Stimulated activated naive B cell treated with anti-CD40 and anti-IgM and Interleukin-4, amounts not matched to agents 10 μg/mL and 1 μg/mL and 100 μg/mL, for 72 hours (primary cell): ENCODE data around the gene EFCAB6.

Source experiments
- ATAC-seq, 2 donors: fragments of 150-1000 bp; cut with Tn5 transposase; replicated peaks; 2 replicates each; pipeline ENCODE4 v1.10.0; 2021; ENCODE audit warnings: moderate library complexity in 1 of 2
- DNase-seq: peaks from one replicate; pipeline ENCODE4 v3.0.0; 2021
- H3K27ac Mint-ChIP-seq: one replicate; pipeline ENCODE4 v1.8.0; 2022; ENCODE audit warnings: mild to moderate bottlenecking, mixed read lengths
- H3K27me3 Mint-ChIP-seq, 2 donors: one replicate each; pipeline ENCODE4 v1.8.0; 2022; ENCODE audit warnings: mixed read lengths in 2 of 2
- H3K36me3 Mint-ChIP-seq, 2 donors: one replicate each; pipeline ENCODE4 v1.8.0; 2022; ENCODE audit warnings: mixed read lengths in 2 of 2, mild to moderate bottlenecking in 1 of 2
- H3K4me1 Mint-ChIP-seq, 2 donors: one replicate each; pipeline ENCODE4 v1.8.0; 2022; ENCODE audit warnings: mixed read lengths in 2 of 2, mild to moderate bottlenecking in 1 of 2
- H3K4me3 Mint-ChIP-seq, 2 donors: one replicate each; pipeline ENCODE4 v1.8.0; 2022; ENCODE audit warnings: mild to moderate bottlenecking in 2 of 2, mixed read lengths in 2 of 2, moderate library complexity in 1 of 2
- H3K9me3 Mint-ChIP-seq, 2 donors: one replicate each; pipeline ENCODE4 v1.8.0; 2022; ENCODE audit warnings: mixed read lengths in 2 of 2, mild to moderate bottlenecking in 1 of 2

Gene EFCAB6

GRCh38 chr22:43620197-43620596 is 191.9 kb downstream of the EFCAB6 start:
- no peak overlapping the region for H3K27ac Mint-ChIP-seq
- no peak overlapping the region for H3K4me3 Mint-ChIP-seq
- H3K4me1 Mint-ChIP-seq: no peaks in the 10 kb centered on the region
- peaks cover 21 to 29% of the 10 kb centered on the region in 2 donors for H3K27me3 Mint-ChIP-seq
- H3K36me3 Mint-ChIP-seq: no peaks in the 10 kb centered on the region
- peaks cover 8% of the 10 kb centered on the region in 2 donors for H3K9me3 Mint-ChIP-seq
- ATAC-seq (no peak), DNase-seq (no peak)

DNA sequence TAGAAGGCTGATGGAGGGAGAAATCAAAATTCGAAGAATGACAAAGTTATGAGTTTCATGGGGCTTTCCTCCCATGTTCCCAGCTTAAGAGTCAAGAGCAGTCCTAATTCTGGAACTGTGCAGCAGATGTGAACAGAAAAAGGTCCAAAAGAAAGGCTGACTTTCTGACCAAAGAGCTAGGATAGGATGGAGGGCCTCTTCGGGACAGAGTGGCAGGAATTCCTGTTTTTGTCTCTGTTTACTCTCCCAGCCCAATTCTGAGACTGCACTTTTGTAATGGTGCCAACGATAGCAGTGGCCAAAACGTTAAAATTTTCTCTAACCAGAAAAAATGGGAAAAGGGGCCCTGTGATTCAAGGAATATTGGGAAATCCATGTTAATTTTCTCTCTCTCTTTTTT is 193.6 kb downstream of the EFCAB6 start:
- H3K36me3 Mint-ChIP-seq: no peaks in the 10 kb centered on the region
- peaks cover 8% of the 10 kb centered on the region in 2 donors for H3K9me3 Mint-ChIP-seq
- H3K4me3 Mint-ChIP-seq: no peak overlapping the region
- H3K27me3 Mint-ChIP-seq: peaks cover 21 to 24% of the 10 kb centered on the region in 2 donors
- ATAC-seq (no peak), DNase-seq (no peak)
- no peak overlapping the region for H3K27ac Mint-ChIP-seq
- H3K4me1 Mint-ChIP-seq: no peaks in the 10 kb centered on the region

GRCh38 chr22:43616645-43617044 is 195.5 kb downstream of the EFCAB6 start:
- Mint-ChIP-seq H3K36me3 (no peaks in the 10 kb centered on the region), H3K4me3 (no peak overlapping the region), H3K9me3 (peaks cover 8% of the 10 kb centered on the region in 2 donors), H3K4me1 (no peaks in the 10 kb centered on the region), H3K27me3 (peaks cover 24 to 32% of the 10 kb centered on the region in 2 donors), H3K27ac (no peak overlapping the region)
- ATAC-seq: no peak
- no peak for DNase-seq

DNA sequence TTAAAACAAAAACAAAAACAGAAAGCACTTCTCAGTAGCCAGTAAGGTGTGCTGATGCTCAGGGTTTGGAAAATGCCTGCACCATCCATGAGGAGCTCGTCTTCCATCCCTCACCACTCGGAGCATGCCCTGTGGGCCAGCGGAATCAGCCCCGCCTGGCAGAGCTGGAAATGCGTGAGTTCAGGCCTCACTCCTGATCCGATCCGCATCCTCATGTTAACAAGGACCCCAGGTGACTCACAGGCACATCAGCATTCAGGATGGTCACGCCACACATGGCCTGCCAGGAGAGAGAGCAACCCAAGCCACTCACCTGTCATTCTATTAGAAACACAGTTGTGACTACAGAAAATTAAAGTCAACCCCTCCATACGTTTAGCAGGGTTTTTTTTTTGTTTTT is 211.8 kb downstream of the EFCAB6 start:
- Mint-ChIP-seq H3K4me3 (no peak overlapping the region), H3K27ac (no peak overlapping the region), H3K4me1 (no peaks in the 10 kb centered on the region), H3K36me3 (no peaks in the 10 kb centered on the region), H3K27me3 (peaks cover 10 to 18% of the 10 kb centered on the region in 2 donors), H3K9me3 (peaks cover 6 to 10% of the 10 kb centered on the region in 2 donors)
- DNase-seq: no peak
- no peak for ATAC-seq

- DNase-seq (no peak), ATAC-seq (no peak)
- Mint-ChIP-seq H3K4me3 (no peak overlapping the region), H3K9me3 (peaks cover 13 to 23% of the 10 kb centered on the region in 2 donors), H3K4me1 (no peaks in the 10 kb centered on the region), H3K27ac (no peak overlapping the region), H3K27me3 (peaks cover 30 to 44% of the 10 kb centered on the region in 2 donors), H3K36me3 (no peaks in the 10 kb centered on the region)
Measured at GRCh38 chr22:43592476-43592875, 219.6 kb downstream of the EFCAB6 start.

- DNase-seq (no peak), ATAC-seq (no peak)
- H3K4me3 Mint-ChIP-seq: no peak overlapping the region
- H3K27ac Mint-ChIP-seq: no peak overlapping the region
- no peaks in the 10 kb centered on the region for H3K36me3 Mint-ChIP-seq
- peaks cover 15 to 24% of the 10 kb centered on the region in 2 donors for H3K9me3 Mint-ChIP-seq
- no peaks in the 10 kb centered on the region for H3K4me1 Mint-ChIP-seq
- H3K27me3 Mint-ChIP-seq: peaks cover 34 to 43% of the 10 kb centered on the region in 2 donors
Measured at GRCh38 chr22:43591380-43591779, 220.7 kb downstream of the EFCAB6 start.

- peaks cover 31 to 36% of the 10 kb centered on the region in 2 donors for H3K27me3 Mint-ChIP-seq
- DNase-seq (no peak), ATAC-seq (no peak)
- peaks cover 18 to 19% of the 10 kb centered on the region in 2 donors for H3K9me3 Mint-ChIP-seq
- no peaks in the 10 kb centered on the region for H3K36me3 Mint-ChIP-seq
- H3K4me3 Mint-ChIP-seq: no peak overlapping the region
- no peak overlapping the region for H3K27ac Mint-ChIP-seq
- no peaks in the 10 kb centered on the region for H3K4me1 Mint-ChIP-seq
Measured at GRCh38 chr22:43587574-43587973, 224.5 kb downstream of the EFCAB6 start.

DNA sequence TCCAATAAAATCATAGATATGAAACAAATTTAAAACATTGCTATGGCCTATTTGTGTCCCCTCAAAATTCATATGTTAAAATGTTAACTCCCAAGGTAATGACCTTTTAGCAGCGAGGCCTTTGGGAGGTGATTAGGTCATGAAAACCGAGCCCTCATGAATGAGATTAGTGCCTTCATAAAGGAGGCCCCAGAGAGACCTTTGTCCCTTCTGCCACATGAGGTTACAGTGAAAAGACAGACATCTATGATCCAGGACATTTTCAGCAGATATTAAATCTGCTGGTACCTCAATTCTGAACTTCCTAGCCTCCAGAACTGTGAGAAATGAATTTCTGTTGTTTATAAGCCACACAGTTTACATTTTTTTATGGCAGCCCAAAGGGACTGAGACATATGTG is 228.6 kb downstream of the EFCAB6 start:
- DNase-seq: no peak
- Mint-ChIP-seq H3K27me3 (peaks cover 28 to 31% of the 10 kb centered on the region in 2 donors), H3K9me3 (peaks cover 22 to 28% of the 10 kb centered on the region in 2 donors), H3K4me1 (no peaks in the 10 kb centered on the region), H3K4me3 (no peak overlapping the region), H3K36me3 (peaks cover 0 to 3% of the 10 kb centered on the region in 2 donors), H3K27ac (no peak overlapping the region)
- no peak for ATAC-seq

- peaks cover 26% of the 10 kb centered on the region in 2 donors for H3K27me3 Mint-ChIP-seq
- no peak overlapping the region for H3K27ac Mint-ChIP-seq
- ATAC-seq (no peak), DNase-seq (no peak)
- peaks cover 20 to 26% of the 10 kb centered on the region in 2 donors for H3K9me3 Mint-ChIP-seq
- no peaks in the 10 kb centered on the region for H3K4me1 Mint-ChIP-seq
- no peak overlapping the region for H3K4me3 Mint-ChIP-seq
- peaks cover 0 to 3% of the 10 kb centered on the region in 2 donors for H3K36me3 Mint-ChIP-seq
Measured at GRCh38 chr22:43582394-43582793, 229.7 kb downstream of the EFCAB6 start.

DNA sequence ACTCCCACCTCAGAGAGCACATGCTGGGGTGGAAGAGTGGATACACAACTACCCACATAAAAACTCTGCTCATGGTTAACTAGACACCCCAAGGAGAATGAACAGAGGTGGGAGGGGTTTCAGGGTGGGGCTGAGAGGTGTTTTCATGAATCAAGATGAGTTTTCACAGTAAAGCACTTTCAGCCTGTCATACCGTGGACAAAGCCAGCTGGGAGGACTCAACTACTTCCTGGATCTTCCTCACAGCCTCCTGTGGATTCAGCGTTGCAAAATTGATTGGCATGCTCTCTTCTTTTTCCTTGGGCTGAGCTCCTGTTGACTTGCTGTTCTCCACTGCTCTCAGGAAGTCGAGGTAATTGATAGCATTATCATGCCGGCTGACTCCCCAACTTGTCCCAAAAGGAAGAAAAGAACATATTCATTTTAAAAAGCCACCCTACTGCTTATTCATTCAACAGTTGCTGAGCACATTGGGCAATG is 231.8 kb downstream of the EFCAB6 start:
- Mint-ChIP-seq H3K27me3 (peaks cover 16 to 25% of the 10 kb centered on the region in 2 donors), H3K9me3 (peaks cover 14 to 24% of the 10 kb centered on the region in 2 donors), H3K36me3 (peaks cover 0 to 3% of the 10 kb centered on the region in 2 donors), H3K27ac (no peak overlapping the region), H3K4me3 (no peak overlapping the region), H3K4me1 (no peaks in the 10 kb centered on the region)
- no peak for DNase-seq
- no peak for ATAC-seq

DNA sequence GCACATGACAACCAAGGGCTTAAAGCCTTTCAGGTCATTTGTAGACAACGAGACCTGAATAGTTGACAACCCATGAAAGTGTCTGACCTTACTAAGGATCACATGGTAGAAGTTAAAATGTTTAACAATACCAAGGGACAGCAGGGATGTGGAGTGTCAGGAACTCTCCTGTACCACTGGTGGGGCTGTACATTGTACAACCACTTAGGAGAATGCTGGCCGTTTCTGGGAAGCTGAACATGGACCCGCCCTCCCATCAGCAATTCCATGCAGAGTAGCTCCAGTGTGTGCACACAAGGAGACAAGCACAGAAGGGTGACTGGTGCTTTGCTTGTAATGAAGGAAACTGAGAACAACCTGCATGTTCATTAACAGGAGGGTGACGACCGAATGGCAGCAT is 237.4 kb downstream of the EFCAB6 start:
- H3K9me3 Mint-ChIP-seq: no peaks in the 10 kb centered on the region
- DNase-seq (no peak), ATAC-seq (no peak)
- H3K4me1 Mint-ChIP-seq: no peaks in the 10 kb centered on the region
- no peaks in the 10 kb centered on the region for H3K36me3 Mint-ChIP-seq
- H3K27me3 Mint-ChIP-seq: peaks cover 18 to 19% of the 10 kb centered on the region in 2 donors
- H3K4me3 Mint-ChIP-seq: no peak overlapping the region
- H3K27ac Mint-ChIP-seq: no peak overlapping the region

DNA sequence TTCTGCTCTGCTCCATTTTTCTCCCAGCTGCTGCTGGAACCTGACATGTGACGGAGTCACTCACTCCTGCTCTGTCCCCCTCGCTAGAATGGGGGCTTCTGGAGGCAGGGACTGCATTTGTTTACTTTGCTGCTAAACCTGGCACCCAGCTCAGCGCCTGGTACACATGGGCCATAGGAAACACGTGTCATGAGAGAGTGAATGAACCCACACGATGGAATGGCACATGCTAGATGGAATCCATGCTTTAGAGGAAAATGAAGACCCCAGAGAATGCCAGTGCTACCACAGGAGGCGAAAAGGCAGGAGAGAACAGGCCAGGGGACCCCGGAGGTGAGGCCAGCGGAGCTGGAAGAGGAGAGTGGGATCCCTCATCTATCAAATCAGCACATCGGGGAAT is 239.4 kb downstream of the EFCAB6 start:
- Mint-ChIP-seq H3K9me3 (no peaks in the 10 kb centered on the region), H3K27ac (no peak overlapping the region), H3K4me3 (no peak overlapping the region), H3K36me3 (no peaks in the 10 kb centered on the region), H3K27me3 (peaks cover 19 to 26% of the 10 kb centered on the region in 2 donors), H3K4me1 (no peaks in the 10 kb centered on the region)
- DNase-seq (no peak), ATAC-seq (no peak)

- no peak for ATAC-seq
- Mint-ChIP-seq H3K4me1 (no peaks in the 10 kb centered on the region), H3K4me3 (no peak overlapping the region), H3K36me3 (no peaks in the 10 kb centered on the region), H3K27ac (no peak overlapping the region), H3K27me3 (peaks cover 14 to 18% of the 10 kb centered on the region in 2 donors), H3K9me3 (no peaks in the 10 kb centered on the region)
- DNase-seq: no peak
Measured at GRCh38 chr22:43571181-43571580, 240.9 kb downstream of the EFCAB6 start.

DNA sequence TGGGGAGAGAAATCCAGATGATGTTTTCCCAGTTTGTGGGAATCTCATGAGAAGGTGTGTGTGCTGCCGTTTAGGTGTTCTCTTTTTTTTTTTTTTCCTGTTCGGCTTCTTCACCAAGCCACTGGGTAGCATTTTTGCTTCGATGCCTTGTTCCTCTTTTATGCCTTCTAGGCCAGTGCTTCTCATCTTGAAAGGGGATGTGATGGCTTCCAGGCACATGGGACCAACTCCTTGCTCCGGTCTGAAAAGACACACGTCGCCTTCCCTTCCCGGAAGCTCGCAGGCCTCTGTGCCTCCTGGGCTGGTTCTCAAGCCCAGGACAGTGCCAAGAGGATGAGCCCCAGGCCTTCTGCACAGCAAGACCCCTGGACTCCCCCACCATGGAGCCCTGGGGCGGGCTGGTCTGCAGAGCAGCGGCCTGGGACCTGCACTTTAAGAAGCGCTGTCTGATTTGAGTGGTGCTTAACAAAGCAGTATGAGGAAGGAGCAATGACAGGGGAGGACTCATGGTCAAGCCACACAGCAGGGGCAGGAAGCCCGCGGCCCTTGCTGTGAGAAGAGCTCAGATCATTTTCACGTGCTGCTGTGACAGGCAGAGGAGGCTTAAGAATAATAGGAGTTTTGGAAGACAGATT is 241.5 kb downstream of the EFCAB6 start:
- ATAC-seq: no peak
- Mint-ChIP-seq H3K4me3 (no peak overlapping the region), H3K36me3 (no peaks in the 10 kb centered on the region)

DNA sequence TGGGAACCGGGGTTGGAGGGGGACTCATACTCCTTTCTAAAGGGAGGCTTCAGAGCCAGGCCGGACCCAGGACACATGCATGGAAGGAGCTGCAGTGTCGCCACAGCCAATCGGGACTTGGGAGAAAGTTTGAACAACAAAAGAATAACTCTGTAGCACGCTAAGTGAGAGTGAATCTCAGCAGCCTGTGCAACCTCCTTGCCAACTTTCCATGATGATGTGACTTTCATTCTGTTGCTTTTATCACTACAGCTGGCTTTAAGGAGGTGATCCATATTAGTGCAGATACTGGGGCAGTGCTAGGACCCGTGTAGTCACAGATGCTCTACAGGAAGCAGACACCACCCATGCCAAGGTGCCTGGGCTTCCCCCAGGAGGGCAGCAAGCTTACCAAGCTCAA is 243.0 kb downstream of the EFCAB6 start:
- Mint-ChIP-seq H3K4me3 (no peak overlapping the region), H3K36me3 (no peaks in the 10 kb centered on the region), H3K9me3 (peaks cover 0 to 4% of the 10 kb centered on the region in 2 donors), H3K4me1 (no peaks in the 10 kb centered on the region), H3K27ac (no peak overlapping the region), H3K27me3 (peaks cover 10 to 18% of the 10 kb centered on the region in 2 donors)
- ATAC-seq (no peak), DNase-seq (no peak)

More for the DNA sequence above, 241.5 kb downstream of the EFCAB6 start:
- no peaks in the 10 kb centered on the region for H3K9me3 Mint-ChIP-seq
- DNase-seq: no peak
- H3K4me1 Mint-ChIP-seq: no peaks in the 10 kb centered on the region
- H3K27ac Mint-ChIP-seq: no peak overlapping the region
- peaks cover 14 to 18% of the 10 kb centered on the region in 2 donors for H3K27me3 Mint-ChIP-seq
